Endothelial cell of umbilical vein (primary cell): ENCODE data around the gene TFAP2B. TPM values are rescaled to one million over a fixed set of nuclear protein-coding genes. Genes with fewer than 3 reads are reported as not detected.

ENCODE experiments used
- BruUV-seq: library from RNA; stranded (reverse); fragments of 400-500 nt; replicated peaks from 2 replicates; lab custom pipeline; 2021; lab: Mats Ljungman, UMichigan
- CTCF ChIA-PET: fragments of 300-600, 350-600 bp; sonication (Branson Sonifier 250); formaldehyde crosslinking; loops from one replicate; lab custom pipeline; 2021; ENCODE audit warnings: antibody characterized with exemption, inconsistent platforms; lab: Charles Lee
- POLR2A ChIA-PET: fragments of 300-600, 350-600 bp; sonication (Branson Sonifier 250); formaldehyde crosslinking; loops from one replicate; lab custom pipeline; 2021; ENCODE audit warnings: antibody characterized with exemption, inconsistent platforms; lab: Charles Lee
- DNase-seq: peaks from one replicate; pipeline ENCODE4 v3.0.0-alpha.2; 2011; ENCODE audit warnings: low read depth, low spot score
- FAIRE-seq: peaks from 2 replicates; lab custom pipeline; 2011; peaks lifted over from hg19 to GRCh38; lab: Jason Lieb, UNC
- H2AFZ ChIP-seq: 2 replicates; pipeline ENCODE4 v1.6.0; 2012; ENCODE audit warnings: low read depth, low read length, control low read depth, inconsistent platforms
- H3K27ac ChIP-seq: 2 replicates; pipeline ENCODE4 v1.5.1; 2011; ENCODE audit warnings: low read depth, mild to moderate bottlenecking, control low read depth, low read length, moderate library complexity; ENCODE audit not compliant: insufficient read depth
- H3K27me3 ChIP-seq, 2 experiments: 2 replicates each; pipeline versions ENCODE4 v1.6.0 to v1.6.1; 2011; ENCODE audit warnings: low read length in 2 of 2, mixed read lengths in 1 of 2; ENCODE audit not compliant: control insufficient read depth in 2 of 2, insufficient read depth in 2 of 2
- H3K36me3 ChIP-seq, 2 experiments: 2 replicates in 1 of 2; 3 replicates in 1 of 2; pipeline ENCODE4 v1.5.1; 2011; ENCODE audit warnings: low read length in 2 of 2, mild to moderate bottlenecking in 1 of 2, moderate library complexity in 1 of 2; ENCODE audit not compliant: control insufficient read depth in 2 of 2, insufficient read depth in 2 of 2; ENCODE audit errors: extremely low read depth in 1 of 2
- H3K4me1 ChIP-seq: 3 replicates; pipeline ENCODE4 v1.5.1; 2011; ENCODE audit warnings: mild to moderate bottlenecking, low read length; ENCODE audit not compliant: control insufficient read depth, insufficient read depth; ENCODE audit errors: extremely low read depth
- H3K4me2 ChIP-seq: 2 replicates; pipeline ENCODE4 v1.6.1; 2011; ENCODE audit warnings: low read length, control low read depth, mixed read lengths; ENCODE audit not compliant: insufficient read depth
- H3K4me3 ChIP-seq, 3 experiments: fragments of 200-600 bp in 1 of 3; sonication (generic), shearing (Covaris generic) in 1 of 3; replicated peaks in 1 of 3; 2 replicates each; pipeline ENCODE4 v1.5.1; 2011 to 2016; ENCODE audit warnings: control low read depth in 3 of 3, low read length in 3 of 3, mild to moderate bottlenecking in 2 of 3, inconsistent platforms in 1 of 3, low read depth in 1 of 3, moderate library complexity in 1 of 3; ENCODE audit not compliant: insufficient read depth in 1 of 3
- H3K79me2 ChIP-seq: 2 replicates; pipeline ENCODE4 v1.6.0; 2012; ENCODE audit warnings: low read length, inconsistent platforms; ENCODE audit not compliant: control insufficient read depth, insufficient read depth
- H3K9ac ChIP-seq: replicated peaks from 2 replicates; pipeline ENCODE3; 2011; ENCODE audit warnings: low read length, control low read depth; ENCODE audit not compliant: insufficient read depth; ENCODE audit errors: extremely low read depth
- H3K9me1 ChIP-seq: replicated peaks from 3 replicates; pipeline ENCODE4 v1.6.0; 2011; ENCODE audit warnings: mild to moderate bottlenecking, low read length; ENCODE audit not compliant: control insufficient read depth, insufficient read depth; ENCODE audit errors: extremely low read depth
- H3K9me3 ChIP-seq: replicated peaks from 2 replicates; pipeline ENCODE4 v1.5.1; 2012; ENCODE audit warnings: low read length, inconsistent platforms; ENCODE audit not compliant: control insufficient read depth, insufficient read depth
- H4K20me1 ChIP-seq: replicated peaks from 2 replicates; pipeline ENCODE3; 2011; ENCODE audit warnings: mild to moderate bottlenecking, low read length; ENCODE audit not compliant: control insufficient read depth, insufficient read depth; ENCODE audit errors: extremely low read depth
- FOS ChIP-seq: IDR thresholded peaks from 2 replicates; pipeline ENCODE4 v1.6.1; 2011; ENCODE audit warnings: mild to moderate bottlenecking, low read length, moderate library complexity, borderline replicate concordance; ENCODE audit not compliant: insufficient read depth
- GATA2 ChIP-seq: IDR thresholded peaks from 2 replicates; pipeline ENCODE4 v1.7.0; 2011; ENCODE audit warnings: low read depth, mild to moderate bottlenecking, moderate library complexity, mixed read lengths, low read length; ENCODE audit not compliant: insufficient read length, insufficient read depth
- JUN ChIP-seq: IDR thresholded peaks from 2 replicates; pipeline ENCODE4 v1.6.1; 2011; ENCODE audit warnings: borderline replicate concordance, low read depth; ENCODE audit not compliant: insufficient read length, insufficient read depth
- POLR2A ChIP-seq: IDR thresholded peaks from 2 replicates; pipeline ENCODE4 v1.6.1; 2012; ENCODE audit warnings: low read depth, mild to moderate bottlenecking, control low read depth, low read length
- POLR2AphosphoS5 ChIP-seq: IDR thresholded peaks from 2 replicates; pipeline ENCODE4 v1.6.1; 2012; ENCODE audit warnings: low read depth, mild to moderate bottlenecking, control low read depth, low read length, moderate library complexity; ENCODE audit not compliant: insufficient read depth
- dilution Hi-C: fragments of 300-500 bp; cut with MboI; formaldehyde crosslinking; loops from one replicate; pipeline ENCODE4 v1.15.0; 2019; ENCODE audit warnings: low sequenced_read_pairs; ENCODE audit not compliant: extremely low pct_ligation_motif_present
- intact Hi-C: fragments of 100-400 bp; cut with micrococcal nuclease; formaldehyde crosslinking; loops from one replicate; pipeline ENCODE4 v1.10.0; 2022
- polyA plus RNA-seq, 4 experiments: library from polyadenylated mRNA; depleted of rRNA in 3 of 4; stranded (reverse) in 3 of 4; unstranded in 1 of 4; fragments of >200 nt; gene quantifications; 2 replicates each; pipeline versions ENCODE4 v1.2.1 to v1.2.3, GENCODE V29; 2011 to 2012; ENCODE audit warnings: missing spikeins in 1 of 4
- total RNA-seq: library from RNA; stranded (reverse); gene quantifications from 2 replicates; pipeline ENCODE4 v1.2.3, GENCODE V29; 2021
- TF ChIP-seq, protein P1 (sequence below): IDR thresholded peaks from 2 replicates; pipeline ENCODE4 v1.6.1; 2011; ENCODE audit not compliant: insufficient read depth, insufficient read length

The TFAP2B gene
- total and polyA plus RNA-seq, 2 donors (not counting 3 experiments of a cell fraction or from before 2014, with no cell fraction given), result not detected

DNA sequence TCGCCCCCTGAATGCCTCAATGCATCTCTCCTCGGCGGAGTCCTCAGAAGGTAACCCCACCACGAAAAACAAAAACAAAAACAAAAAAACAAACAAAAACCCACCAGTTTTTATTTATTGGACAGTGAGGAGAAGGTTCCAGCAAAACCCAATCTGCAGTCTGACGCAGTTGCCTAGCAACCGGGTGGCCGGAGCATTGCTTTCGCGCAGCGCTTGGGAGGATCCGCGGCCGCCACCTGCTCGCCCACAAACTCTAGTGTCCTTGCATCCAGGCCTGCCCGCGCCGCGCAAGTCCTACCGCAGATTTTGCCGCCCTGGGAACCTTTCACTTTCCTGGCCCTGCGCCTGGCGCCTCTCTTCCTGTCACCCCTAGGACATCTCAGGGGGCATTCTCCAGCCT lies 17.6 kb downstream of the TFAP2B start:
- BruUV-seq, result no TSS peak
- no peak overlapping the region for H3K9ac ChIP-seq
- H3K9me1 ChIP-seq, result no peaks in the 10 kb centered on the region
- H3K79me2 ChIP-seq, result no peaks in the 10 kb centered on the region
- DNase-seq, result no peak
- H3K9me3 ChIP-seq, result no peaks in the 10 kb centered on the region
- H3K27me3 ChIP-seq, result peaks cover 22 to 54% of the 10 kb centered on the region in 2 experiments
- dilution Hi-C loops, result no loop called here
- FAIRE-seq, result no peak
- H3K4me1 ChIP-seq, result no peaks in the 10 kb centered on the region
- H2AFZ ChIP-seq, result no peak overlapping the region
- no peak overlapping the region for H3K27ac ChIP-seq
- no peak overlapping the region for H3K4me2 ChIP-seq
- intact Hi-C loops, result no loop called here
- POLR2A ChIA-PET, result no interaction called here
- H3K36me3 ChIP-seq, result no peaks in the 10 kb centered on the region
- H3K4me3 ChIP-seq, result no peak overlapping the region
- TF ChIP-seq FOS, result no peak
- TF ChIP-seq GATA2, result no peak
- no peak for TF ChIP-seq POLR2A
- CTCF ChIA-PET, result no interaction called here
- no peaks in the 10 kb centered on the region for H4K20me1 ChIP-seq

DNA sequence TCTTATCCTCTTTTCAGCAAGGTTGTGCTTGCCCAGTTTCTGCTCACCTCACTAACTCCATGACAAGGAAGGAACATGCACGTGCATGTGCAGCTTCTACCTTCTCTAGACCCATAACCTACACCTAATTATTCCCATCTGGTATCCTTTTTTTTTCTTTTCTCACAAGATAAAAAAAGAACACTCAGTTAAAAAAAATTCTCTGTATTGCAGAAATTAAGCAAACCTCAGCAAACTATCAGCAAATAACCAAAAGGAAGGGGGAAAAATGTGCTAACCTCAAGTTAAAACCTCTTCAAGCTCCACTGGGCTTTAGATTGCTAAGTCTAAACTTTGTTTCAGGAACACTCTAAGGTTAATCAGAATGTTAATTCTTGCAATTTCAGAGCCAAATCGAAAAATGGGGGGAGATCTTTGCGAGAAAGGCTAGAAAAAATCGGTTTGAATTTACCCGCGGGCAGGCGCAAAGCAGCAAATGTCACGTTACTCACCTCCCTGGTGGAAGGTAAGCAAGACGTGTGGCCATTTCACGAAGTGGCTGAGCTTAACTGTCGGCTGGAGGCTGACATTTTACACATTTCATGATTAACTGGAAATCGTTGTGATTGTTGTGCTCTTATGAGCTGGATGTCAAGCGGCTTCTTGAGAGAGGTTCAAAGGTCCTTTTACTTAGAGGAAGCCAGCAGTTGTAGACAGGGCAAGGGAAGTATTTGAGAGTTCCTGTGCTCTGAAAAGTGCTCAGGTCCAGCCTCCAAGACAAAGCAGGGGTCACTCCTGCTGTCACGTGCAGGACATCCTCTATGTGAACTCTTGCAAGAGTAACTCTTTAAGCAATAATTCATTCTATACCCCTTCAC lies 19.1 kb downstream of the TFAP2B start:
- dilution Hi-C loops, result no loop called here
- Histone ChIP-seq H3K4me2 (no peak overlapping the region), H3K4me3 (no peak overlapping the region), H3K9me1 (no peaks in the 10 kb centered on the region), H3K4me1 (no peaks in the 10 kb centered on the region), H3K9me3 (no peaks in the 10 kb centered on the region), H3K36me3 (no peaks in the 10 kb centered on the region), H3K27ac (no peak overlapping the region), H3K27me3 (peaks cover 31 to 68% of the 10 kb centered on the region in 2 experiments), H2AFZ (no peak overlapping the region), H4K20me1 (no peaks in the 10 kb centered on the region), H3K9ac (no peak overlapping the region), H3K79me2 (no peaks in the 10 kb centered on the region)
- FAIRE-seq (no peak), DNase-seq (no peak)
- no peak for TF ChIP-seq JUN
- TF ChIP-seq, protein P1, sequence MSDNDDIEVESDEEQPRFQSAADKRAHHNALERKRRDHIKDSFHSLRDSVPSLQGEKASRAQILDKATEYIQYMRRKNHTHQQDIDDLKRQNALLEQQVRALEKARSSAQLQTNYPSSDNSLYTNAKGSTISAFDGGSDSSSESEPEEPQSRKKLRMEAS, result no peak
- TF ChIP-seq FOS, result no peak
- no peak for TF ChIP-seq POLR2AphosphoS5
- BruUV-seq, result no TSS peak
- ChIA-PET CTCF (interaction anchor here (0.6 kb wide), 1 partner anchor 41 kb away, joined by 3 read pairs; no protein-coding TSS in a partner anchor), POLR2A (no interaction called here)
- intact Hi-C loops, result no loop called here
